Measurements from ENCODE around the gene CERT1.
"Not testable (repeated sequence)": the region's sequence is repeated elsewhere in the genome, so short reads cannot be mapped to it uniquely, and the experiment has no call there.

The CERT1 gene

GRCh38 chr5:75348241-75348640 is 163.2 kb downstream of the CERT1 start:
- no peak for DNase-seq (ENCODE audit: low read depth in 2 of 2)

- DNase-seq (ENCODE audit: low read depth in 2 of 2) = no peak
Observed at GRCh38 chr5:75342836-75343235, 168.6 kb downstream of the CERT1 start.

- no peak for DNase-seq (ENCODE audit: low read depth in 2 of 2)
Observed at GRCh38 chr5:75341934-75342333, 169.5 kb downstream of the CERT1 start.

GRCh38 chr5:75340714-75341478 is 170.5 kb downstream of the CERT1 start:
- DNase-seq (ENCODE audit: low read depth in 2 of 2) = no peak

- no peak for DNase-seq (ENCODE audit: low read depth in 2 of 2)
Observed at GRCh38 chr5:75338408-75338807, 173.0 kb downstream of the CERT1 start.

GRCh38 chr5:75337366-75338021 is 173.9 kb downstream of the CERT1 start:
- peak in 1 of 2 donors; percentile 8 for DNase-seq (ENCODE audit: low read depth in 2 of 2)

- peak; percentile 87 to 91 for DNase-seq (ENCODE audit: low read depth in 2 of 2)
Observed at GRCh38 chr5:75336615-75337336, 174.7 kb downstream of the CERT1 start, which contains the start of gene HMGCR. TSS of gene HMGCR (plus strand) at chr5:75337220. CDS start at chr5:75342606, 5,386 bp downstream.

- DNase-seq (ENCODE audit: low read depth in 2 of 2) = no peak
Observed at GRCh38 chr5:75335952-75336614, 175.3 kb downstream of the CERT1 start.

GRCh38 chr5:75335486-75335885 is 175.9 kb downstream of the CERT1 start:
- DNase-seq (ENCODE audit: low read depth in 2 of 2) = no peak

- not testable (repeated sequence) for DNase-seq (ENCODE audit: low read depth in 2 of 2)
Observed at GRCh38 chr5:75334413-75334812, 177.0 kb downstream of the CERT1 start.

GRCh38 chr5:75333759-75334158 is 177.7 kb downstream of the CERT1 start:
- DNase-seq (ENCODE audit: low read depth in 2 of 2) = not testable (repeated sequence)

- DNase-seq (ENCODE audit: low read depth in 2 of 2) = no peak
Observed at GRCh38 chr5:75331095-75332090, 180.0 kb downstream of the CERT1 start.

- DNase-seq (ENCODE audit: low read depth in 2 of 2) = no peak
Observed at GRCh38 chr5:75330404-75330803, 181.0 kb downstream of the CERT1 start.

Measured in stimulated activated CD4-positive, alpha-beta T cell treated with anti-CD3 and anti-CD28 coated beads, Interleukin-1b, Interleukin-23, amount 100 ng/mL, for 1 hour (primary cell).